KOPT-K1 (cell line): ENCODE results near the gene CDC42EP1.

Experiments used
- H3K27ac ChIP-seq: fragments of 200-600 bp; sonication (generic); 2 replicates; pipeline ENCODE4 v1.5.1; 2016; ENCODE audit warnings: antibody characterized with exemption, mild to moderate bottlenecking, low read depth, low read length; ENCODE audit not compliant: poor library complexity, severe bottlenecking
- H3K36me3 ChIP-seq: fragments of 200-600 bp; sonication (generic); 2 replicates; pipeline ENCODE4 v1.5.1; 2017; ENCODE audit warnings: antibody characterized with exemption, mild to moderate bottlenecking, low read length, moderate library complexity; ENCODE audit not compliant: insufficient read depth
- H3K9me3 ChIP-seq: fragments of 200-600 bp; sonication (generic); 2 replicates; pipeline ENCODE4 v1.5.1; 2017; ENCODE audit warnings: antibody characterized with exemption, low read length, mild to moderate bottlenecking; ENCODE audit not compliant: insufficient read depth, poor library complexity, severe bottlenecking

The CDC42EP1 gene, protein sequence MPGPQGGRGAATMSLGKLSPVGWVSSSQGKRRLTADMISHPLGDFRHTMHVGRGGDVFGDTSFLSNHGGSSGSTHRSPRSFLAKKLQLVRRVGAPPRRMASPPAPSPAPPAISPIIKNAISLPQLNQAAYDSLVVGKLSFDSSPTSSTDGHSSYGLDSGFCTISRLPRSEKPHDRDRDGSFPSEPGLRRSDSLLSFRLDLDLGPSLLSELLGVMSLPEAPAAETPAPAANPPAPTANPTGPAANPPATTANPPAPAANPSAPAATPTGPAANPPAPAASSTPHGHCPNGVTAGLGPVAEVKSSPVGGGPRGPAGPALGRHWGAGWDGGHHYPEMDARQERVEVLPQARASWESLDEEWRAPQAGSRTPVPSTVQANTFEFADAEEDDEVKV

DNA sequence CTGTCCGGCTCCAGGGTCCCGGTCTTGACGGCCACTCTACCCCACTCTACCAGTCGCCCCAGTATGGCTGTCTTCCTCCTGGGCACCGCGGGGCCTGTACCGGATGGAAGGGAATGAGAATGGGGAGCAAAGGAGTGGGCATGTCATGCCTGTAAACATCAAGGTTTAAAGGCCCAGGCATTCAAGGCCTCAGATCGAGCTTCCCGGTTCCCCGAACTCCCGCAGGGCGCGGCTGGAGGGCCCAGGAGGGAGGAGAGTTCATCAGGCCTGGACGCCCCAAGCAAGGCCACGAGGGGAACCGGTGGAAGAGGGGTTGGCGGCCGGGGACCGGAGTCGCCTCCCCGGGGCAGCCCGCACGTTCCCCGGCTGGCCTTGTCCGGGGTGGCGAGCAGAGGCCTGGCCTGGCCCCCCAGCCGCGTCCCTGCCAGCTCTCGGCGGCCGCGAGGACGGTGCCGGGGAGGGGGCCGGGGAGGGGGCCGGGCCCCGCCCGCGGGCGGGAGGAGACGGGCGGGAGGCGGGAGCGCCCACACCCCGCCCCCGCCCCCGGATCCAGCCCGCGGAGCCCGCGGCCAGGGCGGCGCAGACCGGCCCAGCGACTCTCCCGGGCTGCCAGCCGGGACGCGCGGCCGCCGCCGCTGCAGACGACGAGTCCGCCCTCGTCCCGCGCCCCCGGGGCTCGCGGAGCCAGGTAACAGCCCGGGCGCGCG, at the start of gene CDC42EP1:
CDC42EP1 (plus strand) TSS at position 580 of the 707 bp plus-strand sequence. CDS start 5,870 bp downstream, outside the sequence.
- Histone ChIP-seq H3K27ac (no peak within 1 kb of the TSS), H3K9me3 (no peaks in the 10 kb centered on the region), H3K36me3 (no peaks in the 10 kb centered on the region)

DNA sequence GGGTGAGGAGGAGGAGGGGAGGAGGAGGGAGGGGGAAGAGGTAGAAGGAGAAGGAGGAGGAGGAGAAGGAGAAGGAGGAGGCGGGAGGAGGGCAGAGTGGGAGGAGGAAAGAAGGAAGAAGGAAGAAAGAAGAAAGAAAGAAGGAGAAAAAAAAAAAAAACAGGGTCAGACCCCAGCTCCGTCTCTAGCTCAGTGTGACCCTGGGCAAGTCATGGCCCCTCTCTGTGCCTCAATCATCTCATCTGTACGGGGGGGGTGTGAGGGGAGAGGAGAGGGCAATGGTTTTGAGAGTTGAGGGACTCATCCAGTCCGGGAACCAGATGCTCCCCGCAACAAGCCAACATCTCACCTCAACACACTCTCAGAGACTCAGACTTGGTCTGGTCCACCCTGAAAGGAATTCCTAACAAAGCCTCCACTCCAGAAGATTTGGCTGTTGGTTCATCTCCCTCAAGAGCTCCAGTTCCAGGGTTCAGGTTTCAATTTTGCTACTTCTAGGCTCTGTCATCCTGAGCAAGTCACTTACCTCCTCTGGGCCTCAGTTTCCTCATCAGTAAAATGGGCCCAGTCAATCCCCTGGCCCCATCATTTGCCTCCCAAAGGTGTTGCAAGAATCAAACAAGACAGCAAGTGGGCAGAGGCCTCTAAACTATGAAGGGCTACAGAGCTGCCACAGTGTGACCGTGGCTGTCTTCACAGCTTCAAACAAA, 48.7 kb upstream of the CDC42EP1 start:
- Histone ChIP-seq H3K27ac (no peak overlapping the region), H3K36me3 (no peaks in the 10 kb centered on the region), H3K9me3 (no peaks in the 10 kb centered on the region)

DNA sequence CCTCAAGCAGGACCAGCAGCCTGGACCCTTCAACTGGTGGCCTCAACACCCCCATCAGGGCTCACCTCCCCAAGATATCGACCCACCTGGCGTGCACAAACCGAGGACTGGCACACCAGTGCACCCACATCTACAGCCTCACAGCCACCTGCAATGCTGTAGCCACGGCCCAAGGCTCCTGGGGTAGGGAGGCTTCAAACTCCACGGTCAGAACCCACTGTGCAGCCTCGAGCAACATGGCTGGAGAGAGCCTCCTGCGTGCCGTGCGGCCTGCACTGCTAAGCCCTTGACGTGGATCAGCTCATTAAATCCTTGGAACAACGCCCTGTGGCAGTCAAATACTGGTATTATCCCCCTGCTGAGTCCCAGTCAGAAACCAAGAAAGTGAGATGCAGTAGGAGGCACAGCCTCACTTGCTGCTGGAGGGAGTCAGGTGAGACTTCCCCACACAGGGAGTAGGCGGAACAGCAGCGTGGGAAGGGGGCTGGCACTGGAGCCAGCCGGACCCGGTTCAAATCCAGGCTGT, 45.7 kb upstream of the CDC42EP1 start:
- no peak overlapping the region for H3K27ac ChIP-seq
- H3K9me3 ChIP-seq, result no peaks in the 10 kb centered on the region

DNA sequence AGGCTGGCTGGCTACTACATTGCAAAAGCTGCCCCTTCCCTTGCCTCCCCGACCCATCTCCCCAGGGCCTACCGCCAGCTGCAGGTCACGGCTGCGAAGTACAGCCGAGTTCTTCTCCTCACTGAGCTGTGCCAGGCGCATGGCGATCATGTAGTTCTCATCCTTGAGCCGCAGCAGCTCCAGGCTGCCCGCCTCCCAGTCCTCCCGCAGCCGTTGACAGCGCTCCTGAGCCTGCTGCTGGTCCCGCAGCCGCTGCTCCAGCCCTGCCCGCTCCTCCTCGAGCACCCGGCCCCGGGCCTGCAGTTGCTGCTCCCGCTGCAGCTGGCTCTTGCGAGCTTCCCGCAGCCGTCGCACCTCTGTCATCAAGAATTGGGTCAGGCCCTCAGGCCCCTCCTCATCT, 44.4 kb upstream of the CDC42EP1 start:
- H3K27ac ChIP-seq, result no peak overlapping the region
- H3K36me3 ChIP-seq, result no peaks in the 10 kb centered on the region
- no peaks in the 10 kb centered on the region for H3K9me3 ChIP-seq

More for the DNA sequence above, 45.7 kb upstream of the CDC42EP1 start:
- H3K36me3 ChIP-seq, result no peaks in the 10 kb centered on the region

DNA sequence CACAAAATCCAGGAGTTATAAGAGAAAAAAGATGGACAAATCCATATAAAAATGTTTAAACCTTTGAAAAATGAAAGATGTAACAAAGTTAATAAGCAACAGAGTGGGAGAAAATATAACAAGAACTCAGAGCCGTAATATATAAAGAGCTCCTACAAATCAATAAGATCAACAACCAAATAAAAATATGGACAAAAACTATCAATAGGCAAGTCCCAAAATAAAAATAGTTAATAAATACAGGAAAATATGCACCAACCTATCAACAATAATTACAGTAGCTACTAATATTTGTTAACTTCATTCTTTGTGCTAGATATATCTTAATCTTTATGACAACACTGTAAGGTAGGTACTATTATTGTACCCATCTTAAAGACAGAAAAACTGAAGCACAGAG, 43.8 kb upstream of the CDC42EP1 start:
- no peaks in the 10 kb centered on the region for H3K9me3 ChIP-seq
- H3K27ac ChIP-seq, result no peak overlapping the region
- H3K36me3 ChIP-seq, result no peaks in the 10 kb centered on the region

DNA sequence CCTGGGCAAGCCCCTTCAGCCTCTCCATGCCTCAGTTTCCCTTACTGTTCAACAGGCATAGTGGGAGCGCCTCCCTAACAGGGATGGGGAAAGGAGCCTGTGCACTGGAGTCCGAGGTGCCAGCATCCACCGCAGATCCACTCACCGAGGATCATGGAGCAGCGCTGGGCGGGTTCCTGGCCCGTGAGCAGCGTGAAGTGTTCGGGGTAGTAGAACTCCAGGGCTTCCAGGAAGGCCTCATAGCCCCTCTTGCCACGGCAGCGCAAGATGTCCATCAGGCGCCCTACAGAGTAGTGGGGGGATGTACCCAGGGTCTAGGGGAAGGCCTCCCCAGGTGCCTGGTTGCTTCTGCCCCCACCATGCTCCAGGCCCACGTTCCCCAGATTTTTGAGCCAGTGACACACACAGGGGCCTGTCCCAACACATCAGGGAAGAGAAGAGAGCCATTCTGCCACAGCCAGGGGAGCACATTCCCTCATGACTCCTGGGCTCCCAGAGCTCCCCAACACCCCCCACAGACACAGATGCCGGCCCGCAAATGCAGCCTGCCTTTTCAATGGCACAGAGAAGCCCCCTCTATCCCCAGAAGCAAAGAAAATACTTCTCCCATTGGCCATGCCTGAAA, 42.3 kb upstream of the CDC42EP1 start:
- Histone ChIP-seq H3K27ac (no peak overlapping the region), H3K9me3 (no peaks in the 10 kb centered on the region), H3K36me3 (no peaks in the 10 kb centered on the region)

DNA sequence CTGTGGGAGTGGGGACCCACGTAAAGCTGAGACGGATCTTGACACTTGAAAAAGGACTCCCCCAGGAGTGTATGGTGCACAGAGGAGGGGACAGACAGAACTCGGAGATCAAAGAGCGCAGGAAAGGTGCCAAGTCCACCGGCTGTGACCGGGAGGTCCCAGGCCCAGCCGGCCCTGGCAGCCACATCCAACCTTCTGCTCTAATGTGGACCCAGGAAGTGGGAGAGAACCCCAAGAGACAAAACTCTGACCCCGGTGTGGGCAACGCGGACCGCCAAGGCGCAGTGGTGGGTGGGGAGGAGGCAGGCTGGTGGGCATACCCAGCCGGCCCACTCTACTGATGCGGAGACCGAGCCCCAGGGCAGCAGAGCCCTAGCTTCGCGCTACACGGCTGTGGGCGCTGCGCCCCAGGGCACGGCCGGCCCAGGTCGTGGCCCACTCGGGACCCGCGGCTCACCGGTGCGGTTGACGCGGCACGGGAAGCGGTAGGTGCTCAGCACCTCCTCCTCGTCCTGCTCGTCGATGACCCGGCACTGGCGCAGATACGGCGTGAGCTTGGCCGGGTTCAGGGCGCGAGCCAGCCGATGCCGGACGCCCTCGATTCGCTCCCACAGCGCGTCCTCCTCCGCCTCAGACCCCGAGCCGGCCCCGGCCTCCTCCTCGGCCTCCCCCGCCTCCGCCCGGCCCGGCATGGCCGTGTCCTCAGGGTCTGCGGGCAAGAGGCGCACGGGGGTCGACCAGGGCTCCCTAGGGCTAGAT, 41.6 kb upstream of the CDC42EP1 start:
- H3K9me3 ChIP-seq, result no peaks in the 10 kb centered on the region
- H3K36me3 ChIP-seq, result no peaks in the 10 kb centered on the region
- no peak overlapping the region for H3K27ac ChIP-seq

DNA sequence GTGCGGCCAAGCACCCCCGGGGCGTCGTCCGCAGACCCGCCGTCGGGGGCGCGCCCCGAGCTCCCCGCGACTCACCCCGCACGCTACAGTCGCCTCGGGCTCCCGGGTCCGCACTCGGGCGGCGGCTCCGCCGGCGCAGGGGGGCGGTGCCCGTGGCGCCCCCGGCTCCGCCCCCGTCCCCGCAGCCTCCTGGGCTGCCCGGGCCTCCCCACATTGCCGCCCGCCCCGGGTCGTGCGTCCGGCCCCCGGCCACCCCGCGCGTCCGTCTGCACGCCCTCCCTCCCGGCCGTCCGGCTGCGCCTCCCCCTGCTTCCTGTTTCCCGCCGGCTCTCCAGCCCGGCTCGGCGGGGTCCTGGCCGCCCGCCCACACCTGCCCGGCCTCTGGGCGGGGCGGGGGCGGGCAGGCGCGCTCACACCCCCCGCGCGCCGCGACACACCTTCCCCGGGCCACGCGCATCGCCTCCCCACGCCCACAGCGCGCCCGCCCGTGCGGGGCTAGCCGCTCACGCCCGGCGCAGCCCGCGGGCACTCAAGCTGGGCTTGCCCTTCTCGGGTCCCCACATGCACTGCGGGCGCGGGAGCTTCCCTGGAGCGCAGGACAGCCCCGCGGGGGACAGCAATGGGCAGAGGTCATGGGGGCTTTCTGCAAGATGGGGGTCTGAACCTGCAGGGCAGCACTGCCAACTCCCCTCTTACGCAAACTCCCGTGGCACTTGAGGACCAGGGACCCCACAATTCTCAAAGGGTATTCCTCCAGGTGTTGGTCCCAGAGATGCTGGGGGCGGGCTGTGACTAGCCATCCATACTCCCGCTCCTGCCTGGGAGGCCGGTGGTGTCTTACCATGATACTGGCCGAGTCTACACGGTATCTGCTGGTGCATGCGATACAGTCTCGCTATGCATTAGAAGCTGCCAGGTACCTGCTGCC, 40.7 kb upstream of the CDC42EP1 start, which contains the start of gene CARD10:
CARD10 (minus strand) TSS at position 148 of the 928 bp plus-strand sequence. CDS start 215 bp downstream, outside the sequence.
- no peak within 1 kb of the TSS for H3K27ac ChIP-seq
- no peaks in the 10 kb centered on the region for H3K36me3 ChIP-seq
- no peaks in the 10 kb centered on the region for H3K9me3 ChIP-seq

DNA sequence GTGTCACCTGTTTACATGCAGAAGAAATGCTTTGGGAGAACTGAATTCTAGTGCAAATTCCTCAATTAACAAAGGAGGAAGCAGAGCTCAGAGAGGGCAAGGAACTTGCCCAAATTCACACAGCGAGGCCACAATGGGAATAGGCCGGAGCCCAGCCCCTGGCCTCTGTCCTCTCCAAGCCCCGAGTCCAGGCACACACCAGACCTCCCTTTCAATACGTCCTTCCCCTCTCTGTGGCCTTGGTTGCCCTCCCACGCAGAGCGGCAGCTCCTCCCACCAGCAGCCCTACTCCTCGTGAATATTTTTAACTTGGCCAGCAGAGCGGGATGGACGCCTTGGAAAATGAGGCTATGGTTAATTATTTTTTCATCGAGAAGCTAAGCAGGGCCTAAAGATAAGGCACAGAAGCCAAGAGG, 39.5 kb upstream of the CDC42EP1 start:
- H3K27ac ChIP-seq, result no peak overlapping the region
- no peaks in the 10 kb centered on the region for H3K9me3 ChIP-seq
- H3K36me3 ChIP-seq, result no peaks in the 10 kb centered on the region

DNA sequence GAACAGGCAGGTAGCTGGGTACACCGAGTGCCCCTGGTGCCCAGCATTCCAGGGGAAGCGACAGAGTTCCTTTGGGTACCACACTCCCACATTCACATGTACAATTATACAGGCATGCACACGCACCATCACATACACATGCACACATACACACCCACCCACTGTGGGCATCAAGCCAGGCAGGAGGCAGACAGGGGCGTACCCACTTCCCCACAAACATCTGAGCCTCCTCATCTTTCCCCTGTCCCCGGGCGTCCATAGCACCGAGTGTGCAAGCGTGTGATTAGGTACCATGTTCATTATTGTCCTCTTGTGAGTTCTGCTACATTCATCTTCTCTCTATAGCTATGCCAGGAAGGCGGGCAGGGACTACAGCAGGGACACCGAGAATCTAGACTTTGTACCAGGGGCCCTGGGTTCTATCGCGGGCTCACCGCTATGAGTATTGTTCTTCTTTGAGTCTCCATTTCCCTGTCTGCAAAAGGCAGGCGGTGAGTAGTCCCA, 39.0 kb upstream of the CDC42EP1 start:
- H3K27ac ChIP-seq, result no peak overlapping the region

DNA sequence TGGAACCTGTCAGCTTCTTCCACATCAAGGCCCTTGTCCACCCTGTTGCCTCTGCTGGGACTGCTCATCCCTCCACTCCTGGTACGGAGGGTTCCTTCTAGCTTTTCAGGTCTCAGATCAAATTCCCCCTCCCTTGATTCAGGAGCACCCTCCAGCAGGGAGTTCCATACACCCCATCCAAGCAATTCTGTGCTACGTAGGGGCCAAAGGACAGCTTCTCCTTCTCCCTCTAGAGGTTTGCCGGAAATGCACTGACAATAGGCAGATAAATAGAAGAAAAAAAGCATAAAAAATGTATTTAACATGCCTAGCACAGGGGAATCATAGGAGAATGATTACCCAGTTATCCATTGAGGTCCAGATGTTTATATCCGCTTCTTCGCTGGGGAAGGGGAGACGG, 37.8 kb upstream of the CDC42EP1 start:
- H3K9me3 ChIP-seq, result no peaks in the 10 kb centered on the region
- H3K36me3 ChIP-seq, result no peaks in the 10 kb centered on the region

More for the DNA sequence above, 39.0 kb upstream of the CDC42EP1 start:
- Histone ChIP-seq H3K36me3 (no peaks in the 10 kb centered on the region), H3K9me3 (no peaks in the 10 kb centered on the region)

DNA sequence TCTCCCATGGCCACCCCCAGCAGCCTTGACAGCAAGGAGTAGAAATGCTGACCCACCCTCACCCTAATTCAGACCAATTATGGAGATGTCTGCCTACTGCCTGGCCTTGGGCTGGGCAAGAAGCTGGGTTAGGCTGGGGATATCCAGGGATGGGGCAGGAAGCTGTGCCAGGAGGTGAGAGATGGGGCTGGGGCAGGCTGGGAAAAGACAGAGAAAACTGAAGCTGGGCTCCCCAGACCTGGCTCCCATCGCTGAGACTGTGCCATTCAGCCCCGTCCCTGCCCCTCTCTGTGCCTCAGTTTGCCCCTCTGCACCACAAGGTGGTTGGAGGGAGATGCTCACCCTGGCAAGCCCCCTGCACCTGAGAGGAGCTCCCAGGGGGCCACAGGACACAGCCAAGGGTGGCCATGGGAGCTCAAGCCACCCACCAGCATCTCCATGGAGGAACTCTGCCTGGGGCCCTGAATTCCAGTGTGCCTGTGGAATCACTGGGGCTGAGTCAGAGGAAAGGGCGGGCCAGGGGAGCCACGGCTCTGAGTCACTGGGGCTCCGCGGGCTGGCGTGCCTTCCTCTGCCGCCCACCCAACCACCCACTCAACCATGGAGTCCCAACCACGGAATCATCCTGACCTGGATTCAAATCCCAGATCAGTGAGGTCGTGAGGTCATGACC, 35.1 kb upstream of the CDC42EP1 start:
- H3K36me3 ChIP-seq, result no peaks in the 10 kb centered on the region
- no peak overlapping the region for H3K27ac ChIP-seq
- no peaks in the 10 kb centered on the region for H3K9me3 ChIP-seq

More for the DNA sequence above, 37.8 kb upstream of the CDC42EP1 start:
- no peak overlapping the region for H3K27ac ChIP-seq
